Measurements from ENCODE around the gene MOSPD3. TPM values are rescaled to one million over a fixed set of nuclear protein-coding genes. Genes with fewer than 3 reads are reported as not detected.

Gene MOSPD3
- polyA plus RNA-seq, 1 donor (not counting 4 experiments of a cell fraction or from before 2014, with no cell fraction given) = 5.5 TPM

GRCh38 chr7:100572949-100573675, 39.2 kb upstream of the MOSPD3 start:
- H3K4me2 ChIP-seq (ENCODE audit: control insufficient read depth, extremely low read depth, insufficient read depth, low read depth, low read length) = no peak overlapping the region
- dilution Hi-C loops (cut with MboI; ENCODE audit: extremely low pct_ligation_motif_present, low sequenced_read_pairs) = no loop called here
- no peak for FAIRE-seq
- H3K27ac ChIP-seq (ENCODE audit: control insufficient read depth, insufficient read depth, low read length) = no peak overlapping the region
- peaks cover 3% of the 10 kb centered on the region for H3K4me1 ChIP-seq (ENCODE audit: control insufficient read depth, extremely low read depth, insufficient read depth, low read length)
- no peak for DNase-seq (ENCODE audit: low read depth, low spot score)
- no peak overlapping the region for H3K9ac ChIP-seq (ENCODE audit: control insufficient read depth, extremely low read depth, insufficient read depth, low read length)
- TF ChIP-seq EZH2 (IDR thresholded peaks at IDR 0.05; ENCODE audit: low read length) = no peak
- TF ChIP-seq, protein P1, sequence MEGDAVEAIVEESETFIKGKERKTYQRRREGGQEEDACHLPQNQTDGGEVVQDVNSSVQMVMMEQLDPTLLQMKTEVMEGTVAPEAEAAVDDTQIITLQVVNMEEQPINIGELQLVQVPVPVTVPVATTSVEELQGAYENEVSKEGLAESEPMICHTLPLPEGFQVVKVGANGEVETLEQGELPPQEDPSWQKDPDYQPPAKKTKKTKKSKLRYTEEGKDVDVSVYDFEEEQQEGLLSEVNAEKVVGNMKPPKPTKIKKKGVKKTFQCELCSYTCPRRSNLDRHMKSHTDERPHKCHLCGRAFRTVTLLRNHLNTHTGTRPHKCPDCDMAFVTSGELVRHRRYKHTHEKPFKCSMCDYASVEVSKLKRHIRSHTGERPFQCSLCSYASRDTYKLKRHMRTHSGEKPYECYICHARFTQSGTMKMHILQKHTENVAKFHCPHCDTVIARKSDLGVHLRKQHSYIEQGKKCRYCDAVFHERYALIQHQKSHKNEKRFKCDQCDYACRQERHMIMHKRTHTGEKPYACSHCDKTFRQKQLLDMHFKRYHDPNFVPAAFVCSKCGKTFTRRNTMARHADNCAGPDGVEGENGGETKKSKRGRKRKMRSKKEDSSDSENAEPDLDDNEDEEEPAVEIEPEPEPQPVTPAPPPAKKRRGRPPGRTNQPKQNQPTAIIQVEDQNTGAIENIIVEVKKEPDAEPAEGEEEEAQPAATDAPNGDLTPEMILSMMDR (optimal IDR thresholded peaks at IDR 0.05 in 1 of 3, IDR thresholded peaks at IDR 0.05 in 1 of 3, conservative IDR thresholded peaks at IDR 0.05 in 1 of 3; ENCODE audit: extremely low read depth in 1 of 3, insufficient read depth in 2 of 3, low read length in 3 of 3) = no peak
- H4K20me1 ChIP-seq (ENCODE audit: control insufficient read depth, extremely low read depth, insufficient read depth, low read length) = no peaks in the 10 kb centered on the region
- H3K9me1 ChIP-seq (ENCODE audit: control insufficient read depth, extremely low read depth, insufficient read depth, low read length) = no peaks in the 10 kb centered on the region
- no peaks in the 10 kb centered on the region for H3K9me3 ChIP-seq (ENCODE audit: control insufficient read depth, low read depth, low read length)
- no peak overlapping the region for H3K4me3 ChIP-seq (ENCODE audit: control insufficient read depth in 2 of 3, extremely low read depth in 1 of 3, insufficient read depth in 2 of 3, low read depth in 1 of 3, low read length in 3 of 3)
- H3K27me3 ChIP-seq (ENCODE audit: control insufficient read depth, extremely low read depth, insufficient read depth, low read length) = peaks cover 23% of the 10 kb centered on the region
- peaks cover 0 to 19% of the 10 kb centered on the region in 2 experiments for H3K36me3 ChIP-seq (ENCODE audit: control insufficient read depth in 2 of 2, extremely low read depth in 1 of 2, insufficient read depth in 2 of 2, low read length in 2 of 2)
- H2AFZ ChIP-seq (ENCODE audit: control insufficient read depth, low read length) = no peak overlapping the region
- no peaks in the 10 kb centered on the region for H3K79me2 ChIP-seq (ENCODE audit: control insufficient read depth, insufficient read depth, low read length)

- Histone ChIP-seq H3K4me1 (ENCODE audit: control insufficient read depth, extremely low read depth, insufficient read depth, low read length) (peaks cover 3% of the 10 kb centered on the region), H3K9ac (ENCODE audit: control insufficient read depth, extremely low read depth, insufficient read depth, low read length) (no peak within 1 kb of the TSS), H3K9me1 (ENCODE audit: control insufficient read depth, extremely low read depth, insufficient read depth, low read length) (no peaks in the 10 kb centered on the region), H4K20me1 (ENCODE audit: control insufficient read depth, extremely low read depth, insufficient read depth, low read length) (no peaks in the 10 kb centered on the region), H3K27ac (ENCODE audit: control insufficient read depth, insufficient read depth, low read length) (no peak within 1 kb of the TSS), H3K27me3 (ENCODE audit: control insufficient read depth, extremely low read depth, insufficient read depth, low read length) (peaks cover 23% of the 10 kb centered on the region), H3K9me3 (ENCODE audit: control insufficient read depth, low read depth, low read length) (no peaks in the 10 kb centered on the region), H3K79me2 (ENCODE audit: control insufficient read depth, insufficient read depth, low read length) (no peaks in the 10 kb centered on the region), H2AFZ (ENCODE audit: control insufficient read depth, low read length) (no peak within 1 kb of the TSS), H3K4me3 (ENCODE audit: control insufficient read depth in 2 of 3, extremely low read depth in 1 of 3, insufficient read depth in 2 of 3, low read depth in 1 of 3, low read length in 3 of 3) (no peak within 1 kb of the TSS), H3K4me2 (ENCODE audit: control insufficient read depth, extremely low read depth, insufficient read depth, low read depth, low read length) (no peak within 1 kb of the TSS), H3K36me3 (ENCODE audit: control insufficient read depth in 2 of 2, extremely low read depth in 1 of 2, insufficient read depth in 2 of 2, low read length in 2 of 2) (peaks cover 0 to 23% of the 10 kb centered on the region in 2 experiments)
- FAIRE-seq (no peak), DNase-seq (ENCODE audit: low read depth, low spot score) (no peak)
- dilution Hi-C loops (cut with MboI; ENCODE audit: extremely low pct_ligation_motif_present, low sequenced_read_pairs) = no loop called here
- no peak for TF ChIP-seq EZH2 (IDR thresholded peaks at IDR 0.05; ENCODE audit: low read length)
- TF ChIP-seq, protein P1 (optimal IDR thresholded peaks at IDR 0.05 in 1 of 3, IDR thresholded peaks at IDR 0.05 in 1 of 3, conservative IDR thresholded peaks at IDR 0.05 in 1 of 3; ENCODE audit: extremely low read depth in 1 of 3, insufficient read depth in 2 of 3, low read length in 3 of 3) = no peak
These were observed 38.5 kb upstream of the MOSPD3 start, which contains the start of gene SAP25 for GRCh38 chr7:100573691-100574361. Gene SAP25, minus strand, starts transcription at chr7:100573900. Its CDS starts 158 bp downstream, at chr7:100573742.
